Ammon's horn (tissue), 1 donor: Measurements from ENCODE around the gene GJA8.
"Not testable (repeated sequence)": the region's sequence is repeated elsewhere in the genome, so short reads cannot be mapped to it uniquely, and the experiment has no call there.

Experiments used
- DNase-seq: peaks from one replicate; pipeline ENCODE4 v3.0.0-alpha.2; 2016; ENCODE audit warnings: low spot score

GJA8 gene

GRCh38 chr1:147927689-147928088 lies 25.1 kb downstream of the GJA8 start:
- not testable (repeated sequence) for DNase-seq

- peak; percentile 93 for DNase-seq
Observed at GRCh38 chr1:147928236-147929132, 25.9 kb downstream of the GJA8 start, which contains the start of gene GPR89B. Gene GPR89B (plus strand): TSS chr1:147928420. CDS start chr1:147928537, 117 bp downstream.

GRCh38 chr1:147931137-147931536 lies 28.5 kb downstream of the GJA8 start:
- DNase-seq = not testable (repeated sequence)

- DNase-seq = not testable (repeated sequence)
Observed at GRCh38 chr1:147935296-147935695, 32.7 kb downstream of the GJA8 start.

- DNase-seq = not testable (repeated sequence)
Observed at GRCh38 chr1:147940456-147940855, 37.9 kb downstream of the GJA8 start.

GRCh38 chr1:147942563-147942962 lies 40.0 kb downstream of the GJA8 start:
- DNase-seq = not testable (repeated sequence)

GRCh38 chr1:147949517-147949916 lies 46.9 kb downstream of the GJA8 start:
- DNase-seq = not testable (repeated sequence)
